HEK293 (cell line): ENCODE results near the gene ANO2.

ENCODE experiments used
- CTCF ChIA-PET: fragments of 350-600 bp; formaldehyde crosslinking; extraction: SDS; loops from one replicate; lab custom pipeline; 2021; ENCODE audit warnings: antibody characterized with exemption; lab: Yijun Ruan, JAX
- POLR2A ChIA-PET: fragments of 300-600 bp; formaldehyde crosslinking; extraction: SDS; loops from one replicate; lab custom pipeline; 2020; ENCODE audit warnings: antibody characterized with exemption, inconsistent platforms; lab: Yijun Ruan, JAX
- H3K27ac ChIP-seq: fragments of 200-500 bp; sonication (Bioruptor generic); 2 replicates; pipeline ENCODE4 v1.5.1; 2014; ENCODE audit warnings: low read depth, low read length, control low read depth, inconsistent platforms; ENCODE audit errors: extremely low read depth
- H3K36me3 ChIP-seq, 2 experiments: fragments of 200-500 bp in 1 of 2; sonication (Bioruptor generic) in 1 of 2; 1 replicate in 1 of 2; 2 replicates in 1 of 2; pipeline ENCODE4 v1.5.1; 2014 to 2017; ENCODE audit warnings: inconsistent platforms in 2 of 2, low read length in 2 of 2; ENCODE audit not compliant: control insufficient read depth in 2 of 2, insufficient read depth in 1 of 2
- H3K4me1 ChIP-seq: fragments of 200-500 bp; sonication (Bioruptor generic); 2 replicates; pipeline ENCODE4 v1.5.1; 2014; ENCODE audit warnings: mild to moderate bottlenecking, low read length, inconsistent platforms; ENCODE audit not compliant: control insufficient read depth, insufficient read depth
- H3K4me3 ChIP-seq: 2 replicates; pipeline ENCODE4 v1.5.1; 2011; ENCODE audit warnings: low read depth, mild to moderate bottlenecking, control low read depth, low read length, moderate library complexity
- H3K9me3 ChIP-seq: fragments of 200-500 bp; sonication (Bioruptor generic); 2 replicates; pipeline ENCODE4 v1.5.1; 2014; ENCODE audit warnings: low read depth, low read length, inconsistent platforms; ENCODE audit not compliant: control insufficient read depth, insufficient read depth
- GLI4 ChIP-seq: fragments of 450-650 bp; formaldehyde crosslinking; IDR thresholded peaks from 2 replicates; pipeline ENCODE4 v1.5.1; 2016; ENCODE audit warnings: missing biosample characterization, missing genetic modification characterization
- GLIS1 ChIP-seq: fragments of 450-650 bp; formaldehyde crosslinking; IDR thresholded peaks from 2 replicates; pipeline ENCODE4 v1.5.1; 2016; ENCODE audit warnings: missing biosample characterization, missing genetic modification characterization
- HOXC10 ChIP-seq: sonication (generic); formaldehyde crosslinking; IDR thresholded peaks from 2 replicates; pipeline ENCODE4 v1.8.1; 2023; ENCODE audit warnings: mild to moderate bottlenecking, missing genetic modification reagents
- KLF16 ChIP-seq: fragments of 450-650 bp; formaldehyde crosslinking; IDR thresholded peaks from 2 replicates; pipeline ENCODE4 v1.5.1; 2017; ENCODE audit warnings: missing biosample characterization, missing genetic modification characterization
- OSR2 ChIP-seq: fragments of 450-650 bp; formaldehyde crosslinking; IDR thresholded peaks from 2 replicates; pipeline ENCODE4 v1.5.1; 2016; ENCODE audit warnings: missing biosample characterization, missing genetic modification characterization
- PRDM1 ChIP-seq: fragments of 450-650 bp; formaldehyde crosslinking; IDR thresholded peaks from 2 replicates; pipeline ENCODE4; 2016; ENCODE audit warnings: missing biosample characterization, missing genetic modification characterization
- RBAK ChIP-seq: fragments of 450-650 bp; formaldehyde crosslinking; IDR thresholded peaks from 2 replicates; pipeline ENCODE4 v1.5.1; 2016; ENCODE audit warnings: missing biosample characterization, missing genetic modification characterization
- REPIN1 ChIP-seq: fragments of 450-650 bp; formaldehyde crosslinking; IDR thresholded peaks from 2 replicates; pipeline ENCODE4 v1.5.1; 2017; ENCODE audit warnings: missing biosample characterization, missing genetic modification characterization, low read depth
- WT1 ChIP-seq: fragments of 450-650 bp; formaldehyde crosslinking; IDR thresholded peaks from 2 replicates; pipeline ENCODE4 v1.5.1; 2016; ENCODE audit warnings: missing biosample characterization, missing genetic modification characterization
- ZNF16 ChIP-seq: fragments of 450-650 bp; formaldehyde crosslinking; IDR thresholded peaks from 2 replicates; pipeline ENCODE4 v1.5.1; 2016; ENCODE audit warnings: low read depth, missing biosample characterization, missing genetic modification characterization
- ZNF174 ChIP-seq: fragments of 450-650 bp; formaldehyde crosslinking; IDR thresholded peaks from 2 replicates; pipeline ENCODE4 v1.5.0; 2017; ENCODE audit warnings: missing biosample characterization, mild to moderate bottlenecking, missing genetic modification characterization
- ZNF2 ChIP-seq: fragments of 450-650 bp; formaldehyde crosslinking; IDR thresholded peaks from 2 replicates; pipeline ENCODE4 v1.5.1; 2016; ENCODE audit warnings: missing biosample characterization, missing genetic modification characterization
- ZNF24 ChIP-seq: fragments of 450-650 bp; formaldehyde crosslinking; IDR thresholded peaks from 2 replicates; pipeline ENCODE4 v1.5.1; 2016; ENCODE audit warnings: missing biosample characterization, missing genetic modification characterization
- ZNF394 ChIP-seq: fragments of 450-650 bp; formaldehyde crosslinking; IDR thresholded peaks from 2 replicates; pipeline ENCODE4 v1.5.1; 2016; ENCODE audit warnings: missing biosample characterization, missing genetic modification characterization, mild to moderate bottlenecking, moderate library complexity, borderline replicate concordance
- ZNF510 ChIP-seq: fragments of 450-650 bp; formaldehyde crosslinking; IDR thresholded peaks from 2 replicates; pipeline ENCODE4 v1.5.1; 2018; ENCODE audit warnings: mild to moderate bottlenecking, missing genetic modification characterization, missing biosample characterization; ENCODE audit not compliant: insufficient replicate concordance
- ZNF521 ChIP-seq: fragments of 450-650 bp; formaldehyde crosslinking; IDR thresholded peaks from 2 replicates; pipeline ENCODE4 v1.5.1; 2017; ENCODE audit warnings: missing biosample characterization, mild to moderate bottlenecking, missing genetic modification characterization
- ZNF596 ChIP-seq: fragments of 450-650 bp; IDR thresholded peaks from 2 replicates; pipeline ENCODE4 v1.5.0; 2018; ENCODE audit warnings: missing biosample characterization, mild to moderate bottlenecking, missing genetic modification characterization, moderate library complexity
- ZNF660 ChIP-seq: fragments of 450-650 bp; IDR thresholded peaks from 2 replicates; pipeline ENCODE4 v1.5.1; 2018; ENCODE audit warnings: missing biosample characterization, mild to moderate bottlenecking, missing genetic modification characterization
- ZNF776 ChIP-seq: fragments of 450-650 bp; formaldehyde crosslinking; IDR thresholded peaks from 2 replicates; pipeline ENCODE4 v1.5.0; 2017; ENCODE audit warnings: missing biosample characterization, missing genetic modification characterization, borderline replicate concordance
- ZSCAN23 ChIP-seq: fragments of 450-650 bp; formaldehyde crosslinking; IDR thresholded peaks from 2 replicates; pipeline ENCODE4 v1.5.1; 2016; ENCODE audit warnings: missing biosample characterization, missing genetic modification characterization
- ZXDB ChIP-seq: fragments of 450-650 bp; formaldehyde crosslinking; IDR thresholded peaks from 2 replicates; pipeline ENCODE4 v1.5.1; 2016; ENCODE audit warnings: missing biosample characterization, missing genetic modification characterization
- TF ChIP-seq, protein P1 (sequence below): fragments of 450-650 bp; formaldehyde crosslinking; IDR thresholded peaks from 2 replicates; pipeline ENCODE4 v1.5.1; 2017; ENCODE audit warnings: missing biosample characterization, missing genetic modification characterization
- TF ChIP-seq, protein P2 (sequence below): fragments of 450-650 bp; formaldehyde crosslinking; IDR thresholded peaks from 2 replicates; pipeline ENCODE4 v1.5.1; 2016; ENCODE audit warnings: missing biosample characterization, missing genetic modification characterization

Gene ANO2

DNA sequence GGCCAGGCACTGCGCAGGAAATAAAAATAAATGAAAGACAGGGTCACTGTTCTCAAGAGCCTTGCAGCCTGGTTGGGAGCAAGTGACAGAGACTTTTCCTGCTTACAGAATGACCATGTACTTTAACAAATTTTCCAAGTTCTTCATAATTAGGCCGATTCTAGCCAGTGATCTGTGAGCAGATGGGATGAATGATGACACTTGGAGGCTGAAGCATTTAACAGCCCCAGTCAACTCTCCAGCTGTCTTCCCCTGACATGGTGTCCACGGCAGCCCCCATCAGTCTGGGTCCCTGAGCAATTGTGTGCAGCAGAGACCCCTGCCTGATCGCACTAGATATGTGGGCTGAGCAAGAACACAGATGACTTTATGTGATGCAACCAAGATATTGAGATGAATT is 314.3 kb downstream of the ANO2 start:
- Histone ChIP-seq H3K9me3 (no peaks in the 10 kb centered on the region), H3K36me3 (no peaks in the 10 kb centered on the region), H3K4me3 (no peak overlapping the region), H3K27ac (no peak overlapping the region), H3K4me1 (no peaks in the 10 kb centered on the region)
- no peak for TF ChIP-seq ZNF174 (tag by site-specific recombination)
- TF ChIP-seq ZSCAN23 (tag by site-specific recombination), result no peak
- TF ChIP-seq, protein P1, sequence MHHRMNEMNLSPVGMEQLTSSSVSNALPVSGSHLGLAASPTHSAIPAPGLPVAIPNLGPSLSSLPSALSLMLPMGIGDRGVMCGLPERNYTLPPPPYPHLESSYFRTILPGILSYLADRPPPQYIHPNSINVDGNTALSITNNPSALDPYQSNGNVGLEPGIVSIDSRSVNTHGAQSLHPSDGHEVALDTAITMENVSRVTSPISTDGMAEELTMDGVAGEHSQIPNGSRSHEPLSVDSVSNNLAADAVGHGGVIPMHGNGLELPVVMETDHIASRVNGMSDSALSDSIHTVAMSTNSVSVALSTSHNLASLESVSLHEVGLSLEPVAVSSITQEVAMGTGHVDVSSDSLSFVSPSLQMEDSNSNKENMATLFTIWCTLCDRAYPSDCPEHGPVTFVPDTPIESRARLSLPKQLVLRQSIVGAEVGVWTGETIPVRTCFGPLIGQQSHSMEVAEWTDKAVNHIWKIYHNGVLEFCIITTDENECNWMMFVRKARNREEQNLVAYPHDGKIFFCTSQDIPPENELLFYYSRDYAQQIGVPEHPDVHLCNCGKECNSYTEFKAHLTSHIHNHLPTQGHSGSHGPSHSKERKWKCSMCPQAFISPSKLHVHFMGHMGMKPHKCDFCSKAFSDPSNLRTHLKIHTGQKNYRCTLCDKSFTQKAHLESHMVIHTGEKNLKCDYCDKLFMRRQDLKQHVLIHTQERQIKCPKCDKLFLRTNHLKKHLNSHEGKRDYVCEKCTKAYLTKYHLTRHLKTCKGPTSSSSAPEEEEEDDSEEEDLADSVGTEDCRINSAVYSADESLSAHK (tag by site-specific recombination), result no peak
- TF ChIP-seq REPIN1 (tag by site-specific recombination), result no peak
- no peak for TF ChIP-seq ZNF596
- TF ChIP-seq RBAK (tag by site-specific recombination), result no peak
- TF ChIP-seq ZNF16 (tag by site-specific recombination), result no peak
- TF ChIP-seq ZNF776 (tag by site-specific recombination), result no peak
- no peak for TF ChIP-seq PRDM1
- no peak for TF ChIP-seq KLF16 (tag by site-specific recombination)
- no peak for TF ChIP-seq WT1
- TF ChIP-seq OSR2 (tag by site-specific recombination), result no peak
- TF ChIP-seq ZNF2 (tag by site-specific recombination), result no peak
- no peak for TF ChIP-seq ZXDB (tag by site-specific recombination)
- ChIA-PET POLR2A (no interaction called here), CTCF (no interaction called here)

DNA sequence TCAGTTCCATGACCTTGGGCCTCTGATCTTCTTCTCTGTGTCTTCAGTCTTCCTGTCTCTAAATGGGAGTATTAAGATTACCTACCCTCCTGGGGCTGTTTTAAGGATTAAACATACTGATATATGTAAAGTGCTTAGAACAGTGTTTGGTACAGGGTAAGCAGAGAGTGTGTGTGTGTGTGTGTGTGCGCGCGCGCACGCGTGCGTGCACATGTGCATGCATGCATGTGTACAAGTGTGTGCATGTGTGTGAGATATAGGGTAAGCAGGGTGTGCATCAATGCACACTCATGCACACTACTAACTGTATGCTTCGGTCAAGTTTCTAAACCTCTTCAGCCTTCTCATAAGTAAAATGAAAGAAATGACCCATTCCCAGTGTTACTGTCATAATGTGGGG is 316.6 kb downstream of the ANO2 start:
- Histone ChIP-seq H3K4me1 (no peaks in the 10 kb centered on the region), H3K9me3 (no peaks in the 10 kb centered on the region), H3K36me3 (no peaks in the 10 kb centered on the region), H3K4me3 (no peak overlapping the region), H3K27ac (no peak overlapping the region)
- ChIA-PET CTCF (no interaction called here), POLR2A (no interaction called here)
- TF ChIP-seq HOXC10 (CRISPR knock-in tag) (no peak), GLI4 (tag by site-specific recombination) (no peak), ZNF24 (tag by site-specific recombination) (no peak), ZNF521 (tag by site-specific recombination) (no peak), RBAK (tag by site-specific recombination) (no peak), ZNF660 (no peak), ZNF510 (no peak)
- TF ChIP-seq, protein P2, sequence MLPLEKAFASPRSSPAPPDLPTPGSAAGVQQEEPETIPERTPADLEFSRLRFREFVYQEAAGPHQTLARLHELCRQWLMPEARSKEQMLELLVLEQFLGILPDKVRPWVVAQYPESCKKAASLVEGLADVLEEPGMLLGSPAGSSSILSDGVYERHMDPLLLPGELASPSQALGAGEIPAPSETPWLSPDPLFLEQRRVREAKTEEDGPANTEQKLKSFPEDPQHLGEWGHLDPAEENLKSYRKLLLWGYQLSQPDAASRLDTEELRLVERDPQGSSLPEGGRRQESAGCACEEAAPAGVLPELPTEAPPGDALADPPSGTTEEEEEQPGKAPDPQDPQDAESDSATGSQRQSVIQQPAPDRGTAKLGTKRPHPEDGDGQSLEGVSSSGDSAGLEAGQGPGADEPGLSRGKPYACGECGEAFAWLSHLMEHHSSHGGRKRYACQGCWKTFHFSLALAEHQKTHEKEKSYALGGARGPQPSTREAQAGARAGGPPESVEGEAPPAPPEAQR, result no peak

DNA sequence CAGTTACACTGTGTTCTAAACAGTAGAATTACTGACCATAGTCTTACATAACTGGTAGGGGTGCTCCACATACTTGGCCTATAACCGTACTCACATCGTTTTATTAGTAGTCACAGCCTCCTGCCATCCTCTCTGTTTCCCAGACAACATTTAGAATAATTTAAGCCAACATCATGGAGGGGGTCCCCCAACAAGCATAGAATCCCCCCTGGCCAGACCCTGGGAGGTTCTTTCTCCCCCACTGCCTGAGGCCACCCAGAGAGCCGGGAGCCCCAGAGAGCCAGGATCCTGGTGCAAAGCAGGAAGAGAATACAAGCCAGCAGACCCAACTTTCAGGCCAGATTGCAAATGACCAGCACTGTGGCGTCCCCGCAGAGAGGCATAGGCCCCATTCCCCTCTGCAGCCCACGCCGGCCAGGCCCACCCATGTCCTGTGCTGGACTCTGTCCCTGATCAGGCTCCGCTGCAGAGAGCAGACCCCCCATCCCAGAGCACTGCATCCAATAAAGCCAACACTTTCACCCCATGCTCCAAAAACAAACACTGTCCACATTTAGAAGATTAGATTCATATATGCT is 317.9 kb downstream of the ANO2 start:
- CTCF ChIA-PET, result interaction anchor here (0.9 kb wide), 1 partner anchor 22 kb away, joined by 3 read pairs; no protein-coding TSS in a partner anchor
- POLR2A ChIA-PET, result no interaction called here
- Histone ChIP-seq H3K27ac (no peak overlapping the region), H3K4me1 (no peaks in the 10 kb centered on the region), H3K9me3 (no peaks in the 10 kb centered on the region)
- TF ChIP-seq ZNF394 (tag by site-specific recombination), result no peak
- TF ChIP-seq GLIS1 (tag by site-specific recombination), result peak; percentile 90
- TF ChIP-seq, all 188 proteins: peak for 1
- H3K36me3 ChIP-seq, result no peaks in the 10 kb centered on the region
- H3K4me3 ChIP-seq, result no peak overlapping the region
